ENCODE measurements around the gene COL20A1. TPM values are rescaled to one million over a fixed set of nuclear protein-coding genes. Genes with fewer than 3 reads are reported as not detected.

Gene COL20A1
- total RNA-seq, 1 experiment from 2014 or later = 2.3 TPM

DNA sequence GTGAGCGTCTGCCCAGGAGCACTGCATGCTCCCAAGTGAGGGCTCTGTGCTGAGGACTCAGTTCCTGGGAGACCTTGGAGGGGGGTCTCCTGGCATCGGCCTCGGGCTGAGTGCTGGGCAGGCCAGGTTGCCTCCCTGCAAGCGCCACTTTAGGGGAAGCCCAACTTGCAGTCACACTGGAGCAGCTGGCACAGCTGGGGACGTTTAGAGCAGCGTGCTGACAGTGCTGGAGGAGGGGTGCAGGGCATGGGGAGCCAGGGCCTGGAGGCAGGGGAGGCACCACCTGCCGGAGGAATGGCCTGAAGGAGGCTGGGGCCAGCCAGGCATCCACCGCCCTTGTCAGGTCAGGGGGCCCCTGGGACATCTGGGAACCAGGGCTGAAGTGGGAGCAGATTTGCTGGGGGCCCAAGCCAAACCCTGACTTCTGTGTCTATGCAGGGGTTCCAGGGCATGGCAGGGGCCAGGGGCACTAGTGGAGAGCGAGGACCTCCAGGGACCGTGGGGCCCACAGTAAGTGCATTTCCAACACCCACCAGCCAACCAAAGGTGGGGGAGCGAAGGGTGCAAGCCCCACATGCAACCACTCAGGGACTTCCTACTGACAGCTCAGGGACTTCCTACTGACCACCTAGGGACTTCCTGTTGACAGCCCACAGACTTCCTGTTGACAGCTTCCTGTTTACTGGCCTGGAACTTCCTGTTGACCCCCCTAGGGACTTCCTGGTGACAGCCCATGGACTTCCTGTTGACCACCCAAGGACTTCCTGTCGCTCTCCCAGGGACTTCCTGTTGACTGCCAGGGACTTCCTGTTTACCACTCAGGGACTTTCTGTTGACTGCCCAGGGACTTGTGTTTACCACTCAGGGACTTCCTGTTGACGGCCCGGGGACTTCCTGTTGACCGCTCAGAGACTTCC lies 33.6 kb downstream of the COL20A1 start:
- no peak overlapping the region for H3K56ac ChIP-seq (ENCODE audit: insufficient read length, low read depth, low read length)
- H2AK5ac ChIP-seq (ENCODE audit: insufficient read length, low read length) = no peak overlapping the region
- no peak overlapping the region for H2AFZ ChIP-seq (ENCODE audit: low read length)
- no peak overlapping the region; the same call in 1 of the 2 replicates for H3K14ac ChIP-seq (ENCODE audit: insufficient read depth, low read length)
- no peak overlapping the region for H2BK20ac ChIP-seq (ENCODE audit: low read depth, low read length, poor library complexity, severe bottlenecking)
- H3K79me1 ChIP-seq (ENCODE audit: insufficient read depth, low read depth, low read length, poor library complexity, severe bottlenecking) = no peaks in the 10 kb centered on the region
- no peak overlapping the region for H3K9ac ChIP-seq (ENCODE audit: extremely low read depth, insufficient read length, low read length)
- Mint-ChIP-seq H3K9me3 (peaks cover 2% of the 10 kb centered on the region in 2 experiments), H3K4me3 (no peak overlapping the region), H3K4me1 (peaks cover 0 to 14% of the 10 kb centered on the region in 2 experiments; a peak in 3 of 4 replicates), H3K27me3 (ENCODE audit: low read depth) (peaks cover 7% of the 10 kb centered on the region), H3K27ac (no peak overlapping the region; a peak in 1 of 7 replicates), H3K36me3 (ENCODE audit: insufficient read depth in 1 of 3, low read depth in 3 of 3) (peaks cover 0 to 2% (median 1%) of the 10 kb centered on the region in 3 experiments; a peak in 4 of 7 replicates)
- DNase-seq = no peak
- H2BK12ac ChIP-seq (ENCODE audit: insufficient read length, low read depth, low read length) = no peak overlapping the region
- no peak overlapping the region for H3K18ac ChIP-seq (ENCODE audit: insufficient read length, low read depth, low read length)
- TF ChIP-seq, protein P1, sequence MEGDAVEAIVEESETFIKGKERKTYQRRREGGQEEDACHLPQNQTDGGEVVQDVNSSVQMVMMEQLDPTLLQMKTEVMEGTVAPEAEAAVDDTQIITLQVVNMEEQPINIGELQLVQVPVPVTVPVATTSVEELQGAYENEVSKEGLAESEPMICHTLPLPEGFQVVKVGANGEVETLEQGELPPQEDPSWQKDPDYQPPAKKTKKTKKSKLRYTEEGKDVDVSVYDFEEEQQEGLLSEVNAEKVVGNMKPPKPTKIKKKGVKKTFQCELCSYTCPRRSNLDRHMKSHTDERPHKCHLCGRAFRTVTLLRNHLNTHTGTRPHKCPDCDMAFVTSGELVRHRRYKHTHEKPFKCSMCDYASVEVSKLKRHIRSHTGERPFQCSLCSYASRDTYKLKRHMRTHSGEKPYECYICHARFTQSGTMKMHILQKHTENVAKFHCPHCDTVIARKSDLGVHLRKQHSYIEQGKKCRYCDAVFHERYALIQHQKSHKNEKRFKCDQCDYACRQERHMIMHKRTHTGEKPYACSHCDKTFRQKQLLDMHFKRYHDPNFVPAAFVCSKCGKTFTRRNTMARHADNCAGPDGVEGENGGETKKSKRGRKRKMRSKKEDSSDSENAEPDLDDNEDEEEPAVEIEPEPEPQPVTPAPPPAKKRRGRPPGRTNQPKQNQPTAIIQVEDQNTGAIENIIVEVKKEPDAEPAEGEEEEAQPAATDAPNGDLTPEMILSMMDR (conservative IDR thresholded peaks at IDR 0.05) = no peak
- no peak overlapping the region for H3K23ac ChIP-seq (ENCODE audit: insufficient read length, low read depth, low read length)
- no peak overlapping the region for H2BK120ac ChIP-seq (ENCODE audit: low read depth, low read length, poor library complexity, severe bottlenecking)
- H4K20me1 ChIP-seq (ENCODE audit: control insufficient read depth, insufficient read depth, insufficient read length) = no peaks in the 10 kb centered on the region
- H3T11ph ChIP-seq (ENCODE audit: low read length) = no peak overlapping the region
- no peak overlapping the region for H3K27ac ChIP-seq (ENCODE audit: insufficient read length, low read depth, low read length)
- no peak overlapping the region for H4K5ac ChIP-seq (ENCODE audit: insufficient read length, low read depth, low read length)
- no peak overlapping the region for H2BK5ac ChIP-seq (ENCODE audit: insufficient read length, low read length)
- H4K8ac ChIP-seq (replicated peaks; ENCODE audit: insufficient read length, low read depth, low read length) = no peak overlapping the region
- no peaks in the 10 kb centered on the region for H3K23me2 ChIP-seq (ENCODE audit: insufficient read length, low read depth, low read length, poor library complexity, severe bottlenecking)
- WGBS (ENCODE audit: extremely low coverage, insufficient read length, low lambda C conversion rate) = no CpG with 5 or more reads among the region's 15 CpGs
- H3K79me2 ChIP-seq (ENCODE audit: insufficient read depth, low read length) = no peaks in the 10 kb centered on the region
- no peaks in the 10 kb centered on the region for H3K9me3 ChIP-seq (ENCODE audit: control insufficient read depth, low read depth, low read length)
- H3K4me2 ChIP-seq (ENCODE audit: insufficient read depth, insufficient read length, low read length) = no peak overlapping the region
- no peaks in the 10 kb centered on the region for H3K4me1 ChIP-seq (ENCODE audit: insufficient read depth, low read length)
- no peak overlapping the region for H2BK15ac ChIP-seq (ENCODE audit: low read depth, low read length)
- H4K91ac ChIP-seq (ENCODE audit: insufficient read length, low read depth, low read length) = no peak overlapping the region
- H3K4ac ChIP-seq (ENCODE audit: low read depth, low read length) = no peak overlapping the region
- no peaks in the 10 kb centered on the region for H3K27me3 ChIP-seq (ENCODE audit: insufficient read depth, low read length)

All from H9 (cell line).